MG63 (cell line): ENCODE measurements around the gene PIP5KL1. TPM values are rescaled to one million over a fixed set of nuclear protein-coding genes. Genes with fewer than 3 reads are reported as not detected.
A peak's percentile ranks its signal among the peaks of the same experiment; 100 is the strongest.

Source experiments
- DNase-seq: peaks from one replicate; pipeline ENCODE4 v3.0.0-alpha.2; 2020
- H3K27me3 ChIP-seq: fragments of 250-450 bp; sonication (Bioruptor Pico); 2 replicates; pipeline ENCODE4 v1.5.1; 2020; ENCODE audit warnings: mild to moderate bottlenecking, moderate library complexity
- H3K36me3 ChIP-seq: fragments of 250-450 bp; sonication (Bioruptor Pico); 2 replicates; pipeline ENCODE4 v1.5.1; 2020; ENCODE audit warnings: mild to moderate bottlenecking, moderate library complexity
- H3K4me3 ChIP-seq: fragments of 250-450 bp; sonication (Bioruptor Pico); 2 replicates; pipeline ENCODE4 v1.5.1; 2020; ENCODE audit warnings: mild to moderate bottlenecking, moderate library complexity
- H3K9me3 ChIP-seq: fragments of 250-450 bp; sonication (Bioruptor Pico); 2 replicates; pipeline ENCODE4 v1.5.1; 2020; ENCODE audit warnings: mild to moderate bottlenecking, moderate library complexity
- total RNA-seq: library from RNA; depleted of rRNA; stranded (reverse); fragments of >200 nt; shearing (Covaris generic); gene quantifications from 2 replicates; pipeline ENCODE4 v1.2.3, GENCODE V29; 2014; ENCODE audit warnings: low replicate concordance

Gene PIP5KL1
- total RNA-seq, 1 experiment from 2014 or later: 0.13 TPM

GRCh38 chr9:127927988-127928675 is 2.4 kb downstream of the PIP5KL1 start:
- Histone ChIP-seq H3K27me3 (no peaks in the 10 kb centered on the region), H3K36me3 (peaks cover 4% of the 10 kb centered on the region), H3K4me3 (no peak overlapping the region), H3K9me3 (no peaks in the 10 kb centered on the region)
- no peak for DNase-seq

DNA sequence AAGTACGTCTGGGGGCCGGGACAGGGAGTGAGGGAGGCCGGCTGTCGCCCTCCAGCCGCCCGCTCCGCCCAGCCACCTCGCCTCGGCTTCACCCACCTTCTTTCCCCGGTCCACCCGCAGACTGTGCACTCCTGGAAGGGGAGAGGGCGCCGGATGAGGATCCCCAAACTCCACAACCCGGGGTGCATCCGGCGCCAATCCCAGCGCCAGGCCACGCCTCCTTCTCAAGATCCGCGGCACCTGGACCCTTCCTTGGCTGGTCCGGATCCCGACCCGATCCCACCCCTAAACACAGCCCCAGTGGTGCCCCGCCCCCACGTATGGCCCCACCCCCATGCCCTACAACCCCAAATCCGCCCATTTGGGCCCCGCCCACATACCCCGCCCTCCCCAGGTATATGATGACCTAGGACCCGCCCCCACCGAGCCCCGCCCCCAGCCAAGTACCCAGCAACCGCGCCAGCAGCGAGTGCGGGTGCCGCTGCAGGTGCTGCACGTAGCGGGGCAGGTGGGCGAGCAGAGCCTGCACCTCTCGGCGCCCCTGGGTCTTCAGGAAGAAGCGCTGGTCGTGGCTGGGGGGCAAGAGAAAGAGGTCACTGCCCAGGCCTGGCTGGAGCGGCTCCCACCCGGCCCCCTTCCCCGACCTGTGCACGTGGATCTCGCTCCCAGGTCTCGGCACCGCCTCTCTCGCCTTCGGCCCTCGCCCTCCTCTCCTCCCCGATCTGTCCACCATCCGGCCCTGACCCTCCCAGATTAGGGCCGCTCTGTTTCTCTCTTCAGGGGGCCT is 3.2 kb downstream of the PIP5KL1 start:
- Histone ChIP-seq H3K27me3 (no peaks in the 10 kb centered on the region), H3K36me3 (no peaks in the 10 kb centered on the region), H3K4me3 (no peak overlapping the region), H3K9me3 (no peaks in the 10 kb centered on the region)
- DNase-seq: no peak

DNA sequence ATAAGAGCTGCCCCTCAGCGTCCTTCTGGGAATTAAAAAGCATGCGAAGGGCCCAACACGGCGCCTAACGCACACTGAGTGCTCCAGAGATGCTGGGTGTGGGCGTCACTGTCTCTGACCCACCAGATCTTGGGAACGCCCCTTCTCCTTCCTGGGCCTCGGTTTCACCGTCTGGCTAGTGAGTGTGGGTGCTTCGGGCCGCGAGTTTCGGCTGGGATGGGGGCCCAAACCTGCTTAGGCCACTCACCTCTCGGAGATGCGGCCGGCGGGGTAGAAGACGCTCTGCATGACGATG is 3.7 kb downstream of the PIP5KL1 start:
- Histone ChIP-seq H3K9me3 (no peaks in the 10 kb centered on the region), H3K4me3 (no peak overlapping the region), H3K36me3 (no peaks in the 10 kb centered on the region), H3K27me3 (no peaks in the 10 kb centered on the region)
- DNase-seq: no peak

DNA sequence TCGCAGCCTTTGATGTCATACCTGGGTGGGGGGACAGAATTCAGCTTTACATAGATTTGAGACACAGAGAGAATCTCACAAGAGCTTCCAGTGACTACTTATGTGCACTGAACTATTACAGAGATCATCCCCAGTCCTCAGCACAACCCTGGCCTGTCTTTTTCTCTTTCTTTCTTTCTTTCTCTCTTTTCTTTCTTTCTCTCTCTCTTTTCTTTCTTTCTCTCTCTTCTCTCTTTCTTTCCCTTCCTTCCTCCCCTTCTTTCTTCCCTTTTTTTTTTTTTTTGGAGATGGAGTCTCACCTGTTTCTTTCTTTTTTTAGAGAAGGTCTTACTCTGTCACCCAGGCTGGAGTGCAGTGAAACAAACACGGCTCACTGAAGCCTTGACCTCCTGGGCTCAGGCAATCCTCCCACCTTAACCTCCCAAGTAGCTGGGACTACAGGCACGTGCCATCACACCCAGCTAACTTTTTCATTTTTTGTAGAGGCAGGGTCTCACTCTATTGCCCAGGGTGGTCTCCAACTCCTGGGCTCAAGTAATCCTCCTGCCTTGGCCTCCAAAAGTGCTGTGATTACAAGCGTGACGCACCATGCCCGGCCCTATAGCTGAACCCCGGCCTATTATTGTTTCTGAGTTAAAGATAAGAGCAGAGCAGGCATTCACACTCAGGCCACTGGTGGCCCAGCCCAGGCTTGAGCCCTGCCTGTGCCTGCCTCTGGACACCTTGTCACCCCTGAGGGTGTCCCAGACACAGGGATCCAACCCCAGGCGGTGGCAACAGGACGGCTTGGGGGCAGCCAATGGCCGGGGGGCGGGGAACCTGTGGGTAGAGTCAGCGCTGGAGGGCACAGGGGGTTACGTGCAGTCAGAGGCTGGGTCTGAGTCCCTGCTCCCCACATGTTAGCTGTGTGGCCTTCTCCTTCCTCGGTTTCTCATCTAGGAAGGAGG is 4.3 kb downstream of the PIP5KL1 start:
- Histone ChIP-seq H3K4me3 (no peak overlapping the region), H3K27me3 (no peaks in the 10 kb centered on the region), H3K9me3 (no peaks in the 10 kb centered on the region), H3K36me3 (no peaks in the 10 kb centered on the region)
- no peak for DNase-seq

DNA sequence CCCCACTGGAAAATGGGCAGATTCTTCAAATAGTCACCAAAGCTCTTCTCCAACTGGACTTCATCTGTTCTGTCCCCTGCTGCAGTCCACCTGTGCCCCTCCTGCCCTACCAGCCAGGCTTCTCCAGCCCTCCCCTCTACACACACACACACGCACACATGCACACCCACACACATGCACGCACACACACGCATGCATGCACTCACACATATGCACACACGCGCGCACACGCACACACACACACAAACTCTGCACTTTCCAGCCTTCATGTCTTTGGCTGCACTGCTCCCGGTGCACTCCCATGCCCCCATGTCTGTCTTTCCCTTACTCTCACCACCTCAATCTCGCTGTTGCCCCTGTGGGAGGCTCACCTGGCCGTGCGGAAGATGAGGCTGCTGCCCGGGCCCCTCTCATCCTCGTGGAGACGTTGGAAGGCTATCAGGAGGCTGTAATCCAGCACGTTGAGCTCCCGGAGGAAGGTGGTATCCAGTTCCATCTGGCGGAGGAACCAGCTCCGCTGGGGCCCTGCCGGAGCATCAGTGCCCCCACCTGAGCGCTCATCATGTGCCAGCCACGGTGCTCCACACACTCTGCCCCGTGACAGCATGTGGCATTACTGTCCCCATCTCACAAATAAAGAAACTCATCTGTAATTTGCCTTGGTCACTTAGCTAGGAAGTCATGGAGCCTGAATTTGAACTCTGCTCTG is 5.7 kb downstream of the PIP5KL1 start:
- Histone ChIP-seq H3K27me3 (no peaks in the 10 kb centered on the region), H3K4me3 (no peak overlapping the region), H3K9me3 (no peaks in the 10 kb centered on the region), H3K36me3 (no peaks in the 10 kb centered on the region)
- no peak for DNase-seq

DNA sequence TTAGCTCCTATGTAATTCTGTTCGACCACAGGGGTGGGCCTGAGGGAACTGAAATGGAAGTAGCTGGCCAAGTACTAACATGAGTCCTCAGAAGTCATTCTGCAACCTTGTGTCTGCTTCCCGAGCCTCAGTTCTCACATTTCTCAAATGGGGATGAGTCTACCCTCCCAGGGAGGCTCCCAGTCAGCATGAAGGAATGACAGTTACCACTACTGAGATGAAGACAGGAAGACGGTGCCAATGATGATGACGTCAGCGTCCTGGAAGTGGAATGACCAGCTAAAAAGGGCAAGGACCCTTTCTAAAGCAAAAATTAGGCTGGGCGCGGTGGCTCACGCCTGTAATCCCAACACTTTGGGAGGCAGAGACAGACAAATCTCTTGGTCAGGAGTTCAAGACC is 6.8 kb downstream of the PIP5KL1 start:
- no peaks in the 10 kb centered on the region for H3K27me3 ChIP-seq
- no peak overlapping the region for H3K4me3 ChIP-seq
- H3K36me3 ChIP-seq: no peaks in the 10 kb centered on the region
- peak; percentile 95 for DNase-seq
- H3K9me3 ChIP-seq: no peaks in the 10 kb centered on the region

GRCh38 chr9:127923046-127923445 is 7.5 kb downstream of the PIP5KL1 start:
- DNase-seq: no peak
- Histone ChIP-seq H3K27me3 (no peaks in the 10 kb centered on the region), H3K36me3 (no peaks in the 10 kb centered on the region), H3K9me3 (no peaks in the 10 kb centered on the region), H3K4me3 (no peak overlapping the region)

DNA sequence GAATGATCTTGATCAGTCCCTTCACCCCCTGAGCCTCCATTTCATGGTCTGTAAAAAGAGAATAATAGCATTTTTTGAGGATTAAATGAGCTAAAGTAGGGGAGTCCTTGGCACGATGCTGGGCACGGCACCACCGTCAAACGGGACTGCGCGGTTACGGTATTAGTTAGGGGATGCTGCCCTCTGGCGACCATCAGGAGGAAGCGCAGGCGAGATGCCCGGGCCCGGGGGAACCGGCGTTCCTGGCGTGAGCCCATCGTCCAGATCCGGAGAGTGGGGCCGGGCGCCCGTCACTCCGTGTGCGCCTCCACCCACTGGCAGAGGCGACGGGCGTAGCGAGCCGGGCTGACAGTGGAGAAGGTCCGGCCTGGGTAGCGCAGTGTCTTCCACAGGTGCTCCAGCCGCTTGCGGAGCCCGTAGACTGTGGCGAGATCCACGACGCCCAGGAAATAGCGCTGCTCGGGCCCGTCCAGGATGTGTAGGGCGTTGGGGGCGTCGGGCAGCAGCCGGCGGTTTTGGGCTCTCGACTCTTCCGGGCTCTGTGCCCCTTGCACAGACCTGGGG is 8.9 kb downstream of the PIP5KL1 start:
- H3K9me3 ChIP-seq: no peaks in the 10 kb centered on the region
- DNase-seq: peak; percentile 54
- no peaks in the 10 kb centered on the region for H3K27me3 ChIP-seq
- H3K36me3 ChIP-seq: no peaks in the 10 kb centered on the region
- no peak overlapping the region for H3K4me3 ChIP-seq

- no peak for DNase-seq
- Histone ChIP-seq H3K4me3 (no peak overlapping the region), H3K36me3 (no peaks in the 10 kb centered on the region), H3K9me3 (no peaks in the 10 kb centered on the region), H3K27me3 (no peaks in the 10 kb centered on the region)
These were observed 9.8 kb downstream of the PIP5KL1 start for GRCh38 chr9:127920794-127921193.

GRCh38 chr9:127919253-127919815 is 11.2 kb downstream of the PIP5KL1 start:
- Histone ChIP-seq H3K36me3 (no peaks in the 10 kb centered on the region), H3K27me3 (no peaks in the 10 kb centered on the region)

DNA sequence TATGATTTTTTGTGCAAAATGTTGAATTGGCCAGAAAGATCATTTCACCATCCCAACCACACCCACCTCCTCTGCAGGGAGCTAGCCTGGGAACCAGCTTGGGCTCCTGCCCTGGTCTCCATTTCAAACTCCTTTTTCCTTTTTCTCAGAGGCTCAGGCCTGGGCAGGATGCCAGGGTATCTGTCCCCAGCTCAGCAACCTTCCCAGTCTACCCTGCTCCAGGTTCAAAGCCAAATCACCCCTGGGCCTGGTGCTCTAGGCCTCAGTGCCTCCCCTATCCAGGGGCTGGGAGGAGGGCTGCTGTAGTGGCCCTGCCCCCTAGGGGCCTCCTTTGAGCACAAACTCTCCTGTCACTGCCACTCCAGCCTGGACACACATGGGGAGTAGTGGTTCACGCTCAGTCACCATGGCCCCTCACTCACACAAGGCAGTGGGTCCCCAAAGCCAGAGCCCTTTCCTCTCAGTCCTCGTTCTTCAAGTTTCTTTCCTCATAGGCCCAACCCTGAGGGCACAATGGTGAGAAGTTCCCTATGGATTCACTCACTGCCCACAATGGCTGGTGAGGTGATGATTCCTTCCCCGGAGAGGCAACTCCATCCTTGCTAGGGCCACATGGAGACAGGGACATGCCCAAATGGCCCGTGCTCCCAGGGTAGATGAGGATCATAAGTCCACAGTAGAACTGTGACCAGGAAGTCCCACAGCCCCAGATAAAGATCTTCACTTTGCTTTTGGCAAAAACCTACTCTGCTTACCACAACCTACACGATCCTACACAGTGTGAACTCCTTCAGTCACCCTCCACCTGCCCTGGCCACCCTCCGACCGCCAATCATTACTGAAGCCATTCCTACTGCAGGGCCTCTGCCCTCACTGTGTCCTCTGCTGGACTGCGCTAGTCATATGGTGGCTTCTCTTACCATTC is 12.1 kb downstream of the PIP5KL1 start:
- H3K4me3 ChIP-seq: no peak overlapping the region
- H3K27me3 ChIP-seq: no peaks in the 10 kb centered on the region
- no peaks in the 10 kb centered on the region for H3K9me3 ChIP-seq
- H3K36me3 ChIP-seq: 0 out of 2 replicates have a peak, but pooled peaks cover 3% of the 10 kb centered on the region
- peak; percentile 77 for DNase-seq

More at GRCh38 chr9:127919253-127919815, 11.2 kb downstream of the PIP5KL1 start:
- DNase-seq: peak; percentile 99
- no peaks in the 10 kb centered on the region for H3K9me3 ChIP-seq
- no peak overlapping the region for H3K4me3 ChIP-seq

DNA sequence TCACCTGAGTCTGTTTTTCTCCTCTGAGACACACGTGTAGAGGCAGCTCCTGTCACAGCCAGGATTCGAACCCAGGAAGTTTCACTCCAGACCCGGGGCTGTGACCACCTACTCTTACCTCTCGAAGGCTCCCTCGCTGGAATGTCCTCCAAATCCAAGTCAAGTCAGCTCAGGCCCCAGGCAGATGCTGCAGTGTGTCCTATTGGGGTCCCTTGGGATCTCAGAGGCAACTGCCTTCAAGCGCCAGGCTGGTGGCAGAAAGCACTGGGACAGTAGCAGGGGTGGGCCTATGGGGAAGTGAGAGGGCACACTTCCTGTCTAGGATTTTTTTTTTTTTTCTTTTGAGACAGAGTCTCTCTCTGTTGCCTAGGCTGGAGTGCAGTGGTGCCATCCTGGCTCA is 13.0 kb downstream of the PIP5KL1 start:
- H3K9me3 ChIP-seq: no peaks in the 10 kb centered on the region
- no peak for DNase-seq
- no peak overlapping the region for H3K4me3 ChIP-seq
- peaks cover 7% of the 10 kb centered on the region; the same call in 1 of the 2 replicates for H3K36me3 ChIP-seq
- no peaks in the 10 kb centered on the region for H3K27me3 ChIP-seq

DNA sequence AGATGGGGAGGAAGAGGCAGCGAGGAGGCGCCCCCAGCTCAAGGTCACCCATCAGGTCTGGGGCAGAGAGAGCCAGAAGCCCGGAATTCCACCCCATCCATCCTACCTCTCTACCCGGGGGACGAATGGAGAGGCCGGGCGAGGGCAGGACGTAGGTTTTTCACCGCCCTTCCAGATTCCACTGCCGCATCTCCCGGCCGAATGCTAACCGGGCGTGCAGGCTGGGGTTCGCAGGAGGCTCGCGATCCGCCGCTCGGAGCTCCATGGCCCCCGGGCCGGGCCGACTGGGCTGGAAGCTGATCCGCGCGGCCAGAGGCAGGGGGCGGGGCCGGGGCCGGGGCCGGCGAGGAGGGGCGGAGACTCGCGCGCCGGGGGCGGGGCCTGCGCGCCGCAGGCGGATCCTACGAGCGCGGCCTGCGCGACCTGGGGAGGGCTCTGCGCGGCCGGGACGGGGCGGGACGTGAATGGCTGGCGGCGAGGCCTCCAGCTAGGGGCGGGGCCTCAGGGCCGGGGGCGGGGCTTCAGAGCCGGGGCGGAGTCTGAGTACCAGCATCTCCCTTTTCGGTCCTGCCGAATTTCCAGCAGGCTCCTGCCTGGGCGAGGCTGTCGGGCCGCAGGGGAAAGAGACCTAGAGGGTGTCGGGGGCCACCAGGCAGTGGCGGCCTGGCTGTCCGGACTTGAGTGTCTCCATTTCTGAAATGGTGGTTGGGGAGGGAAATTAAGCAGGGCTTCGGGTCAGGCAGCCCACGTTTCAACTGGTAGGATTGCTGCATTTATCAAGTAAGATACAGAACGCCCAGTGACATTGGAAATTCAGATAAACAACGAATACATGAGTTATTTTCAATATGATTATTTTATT is 13.6 kb downstream of the PIP5KL1 start, which contains the start of gene ST6GALNAC4:
Gene ST6GALNAC4, minus strand, starts transcription at position 322 of the 862 bp plus-strand sequence. CDS start 622 bp downstream, outside the sequence.
- peak; percentile 89 for DNase-seq
- no peaks in the 10 kb centered on the region for H3K9me3 ChIP-seq
- H3K36me3 ChIP-seq: peaks cover 7% of the 10 kb centered on the region
- H3K4me3 ChIP-seq: peak within 1 kb of the TSS; percentile 75
- H3K27me3 ChIP-seq: no peaks in the 10 kb centered on the region
